Measurements from ENCODE around the gene PYGL.

PYGL gene

GRCh38 chr14:50943943-50944646 is at the start of gene PYGL:
TSS of gene PYGL (minus strand) at chr14:50944483. CDS start at chr14:50944403, 80 bp downstream.
- TF ChIP-seq CTCF (IDR thresholded peaks at IDR 0.05; ENCODE audit: borderline replicate concordance, insufficient read depth, low read depth, low read length), result no peak
- peak within 1 kb of the TSS; percentile 57 for H3K4me3 ChIP-seq (ENCODE audit: low read depth, low read length)

- H3K4me3 ChIP-seq (ENCODE audit: low read depth, low read length), result no peak overlapping the region
- TF ChIP-seq CTCF (IDR thresholded peaks at IDR 0.05; ENCODE audit: borderline replicate concordance, insufficient read depth, low read depth, low read length), result no peak
Observed at GRCh38 chr14:50985859-50986331, 41.6 kb upstream of the PYGL start.

- H3K4me3 ChIP-seq (ENCODE audit: low read depth, low read length), result no peak overlapping the region
- TF ChIP-seq CTCF (IDR thresholded peaks at IDR 0.05; ENCODE audit: borderline replicate concordance, insufficient read depth, low read depth, low read length), result no peak
Observed at GRCh38 chr14:50985124-50985858, 41.0 kb upstream of the PYGL start.

GRCh38 chr14:50984036-50984710 is 39.9 kb upstream of the PYGL start:
- no peak overlapping the region for H3K4me3 ChIP-seq (ENCODE audit: low read depth, low read length)
- TF ChIP-seq CTCF (IDR thresholded peaks at IDR 0.05; ENCODE audit: borderline replicate concordance, insufficient read depth, low read depth, low read length), result no peak

- TF ChIP-seq CTCF (IDR thresholded peaks at IDR 0.05; ENCODE audit: borderline replicate concordance, insufficient read depth, low read depth, low read length), result no peak
- no peak overlapping the region for H3K4me3 ChIP-seq (ENCODE audit: low read depth, low read length)
Observed at GRCh38 chr14:50979941-50980850, 35.9 kb upstream of the PYGL start.

- no peak for TF ChIP-seq CTCF (IDR thresholded peaks at IDR 0.05; ENCODE audit: borderline replicate concordance, insufficient read depth, low read depth, low read length)
- H3K4me3 ChIP-seq (ENCODE audit: low read depth, low read length), result no peak overlapping the region
Observed at GRCh38 chr14:50978888-50979287, 34.6 kb upstream of the PYGL start.
